SH-SY5Y (cell line): Measurements from ENCODE around the gene NUP50.

Experiments
- GATA2 ChIP-seq: IDR thresholded peaks from 2 replicates; pipeline ENCODE4 v1.6.1; 2011; ENCODE audit warnings: mild to moderate bottlenecking, low read depth, low read length
- GATA3 ChIP-seq: IDR thresholded peaks from 2 replicates; pipeline ENCODE4 v1.6.1; 2011; ENCODE audit warnings: low read depth, mild to moderate bottlenecking, low read length, moderate library complexity

- TF ChIP-seq GATA2 (no peak), GATA3 (no peak)
These were observed 18.0 kb downstream of the NUP50 start for GRCh38 chr22:45181766-45182165.
